ENCODE data around the gene PPP1R27. TPM values are rescaled to one million over a fixed set of nuclear protein-coding genes. Genes with fewer than 3 reads are reported as not detected.

The PPP1R27 gene
- total and polyA plus RNA-seq, 9 of the 15 experiments (the other 6 are each of a cell fraction or from before 2014, with no cell fraction given): 0.29 to 6.9 (median 1.5) TPM; not detected in 2

GRCh38 chr17:81831957-81832607, 2.8 kb downstream of the PPP1R27 start (continued):
- TF ChIP-seq FOXP4 (CRISPR knock-in tag; IDR thresholded peaks at IDR 0.05; ENCODE audit: borderline replicate concordance): no peak
- TF ChIP-seq TEAD2 (tag; IDR thresholded peaks at IDR 0.05): no peak
- peak in 1 of 2 experiments; percentile 50; a peak in 1 of 4 replicates for TF ChIP-seq HDAC1 (IDR thresholded peaks at IDR 0.05)
- TF ChIP-seq KLF6 (CRISPR knock-in tag; IDR thresholded peaks at IDR 0.05; ENCODE audit: borderline replicate concordance): no peak
- no peak for TF ChIP-seq CREB5 (CRISPR knock-in tag; IDR thresholded peaks at IDR 0.05)
- TF ChIP-seq FOXK2 (conservative IDR thresholded peaks at IDR 0.05 in 1 of 2, IDR thresholded peaks at IDR 0.05 in 1 of 2; ENCODE audit: low read depth in 2 of 2): 0 out of 4 replicates have a peak, but pooled peaks have one; percentile 33 to 37
- TF ChIP-seq CEBPB (tag; IDR thresholded peaks at IDR 0.05): peak; percentile 34; the same call in 1 of the 2 replicates
- TF ChIP-seq TAL1 (IDR thresholded peaks at IDR 0.05): no peak
- no peak for TF ChIP-seq SFPQ (IDR thresholded peaks at IDR 0.05; ENCODE audit: low read depth, low read length)
- TF ChIP-seq GABPA (tag; conservative IDR thresholded peaks at IDR 0.05; ENCODE audit: low read depth): no peak
- no peak for TF ChIP-seq GTF3C2 (IDR thresholded peaks at IDR 0.05; ENCODE audit: borderline replicate concordance, extremely low read depth, insufficient read length)
- TF ChIP-seq NR2C1 (IDR thresholded peaks at IDR 0.05): no peak
- no peak for TF ChIP-seq NR2C1 (tag; IDR thresholded peaks at IDR 0.05)
- no peak for TF ChIP-seq ZNF639 (CRISPR knock-in tag; conservative IDR thresholded peaks at IDR 0.05 in 1 of 2, IDR thresholded peaks at IDR 0.05 in 1 of 2)
- no peak for TF ChIP-seq ZNF24 (IDR thresholded peaks at IDR 0.05)
- no peak for TF ChIP-seq ATF1 (CRISPR knock-in tag; IDR thresholded peaks at IDR 0.05)
- TF ChIP-seq ATF1 (tag; IDR thresholded peaks at IDR 0.05): peak; percentile 45
- no peak for TF ChIP-seq ZNF212 (CRISPR knock-in tag; IDR thresholded peaks at IDR 0.05)
